ENCODE data around the gene RAB29. TPM values are rescaled to one million over a fixed set of nuclear protein-coding genes. Genes with fewer than 3 reads are reported as not detected.
A peak's percentile ranks its signal among the peaks of the same experiment; 100 is the strongest.

The RAB29 gene
- polyA plus RNA-seq, 1 donor from 2014 or later: 0.40 TPM

- no peaks in the 10 kb centered on the region for H3K9me3 ChIP-seq (ENCODE audit: low read length)
- H3K36me3 ChIP-seq (ENCODE audit: insufficient read depth, low read length): no peaks in the 10 kb centered on the region
- peak overlapping the region; percentile 18 for H3K4me3 ChIP-seq (ENCODE audit: low read length)
- no peak overlapping the region for H2AFZ ChIP-seq (ENCODE audit: low read depth, low read length)
- H3F3A ChIP-seq (ENCODE audit: insufficient read depth, low read length, poor library complexity, severe bottlenecking): no peaks in the 10 kb centered on the region
- H3K4me2 ChIP-seq (ENCODE audit: low read length): no peak overlapping the region
- no peak overlapping the region for H3K27ac ChIP-seq (ENCODE audit: low read length)
- no peaks in the 10 kb centered on the region for H4K20me1 ChIP-seq (ENCODE audit: insufficient read depth)
- no peak overlapping the region for H3K9ac ChIP-seq (ENCODE audit: low read length)
- H3K9me2 ChIP-seq (ENCODE audit: insufficient read depth, low read length): no peaks in the 10 kb centered on the region
- H3K27me3 ChIP-seq (ENCODE audit: insufficient read depth, low read depth, low read length): no peaks in the 10 kb centered on the region
- TF ChIP-seq REST (IDR thresholded peaks at IDR 0.05; ENCODE audit: borderline replicate concordance) (no peak), SMC3 (conservative IDR thresholded peaks at IDR 0.05; ENCODE audit: poor library complexity) (no peak), MXI1 (conservative IDR thresholded peaks at IDR 0.05; ENCODE audit: poor library complexity, severe bottlenecking) (no peak), TAF1 (IDR thresholded peaks at IDR 0.05; ENCODE audit: low read depth) (no peak), EP300 (conservative IDR thresholded peaks at IDR 0.05; ENCODE audit: poor library complexity, severe bottlenecking) (no peak), RAD21 (conservative IDR thresholded peaks at IDR 0.05) (no peak), POLR2AphosphoS5 (IDR thresholded peaks at IDR 0.05) (no peak), EZH2 (IDR thresholded peaks at IDR 0.05; ENCODE audit: borderline replicate concordance, insufficient read depth, low read length, poor library complexity, severe bottlenecking) (no peak)
- TF ChIP-seq, protein P1, sequence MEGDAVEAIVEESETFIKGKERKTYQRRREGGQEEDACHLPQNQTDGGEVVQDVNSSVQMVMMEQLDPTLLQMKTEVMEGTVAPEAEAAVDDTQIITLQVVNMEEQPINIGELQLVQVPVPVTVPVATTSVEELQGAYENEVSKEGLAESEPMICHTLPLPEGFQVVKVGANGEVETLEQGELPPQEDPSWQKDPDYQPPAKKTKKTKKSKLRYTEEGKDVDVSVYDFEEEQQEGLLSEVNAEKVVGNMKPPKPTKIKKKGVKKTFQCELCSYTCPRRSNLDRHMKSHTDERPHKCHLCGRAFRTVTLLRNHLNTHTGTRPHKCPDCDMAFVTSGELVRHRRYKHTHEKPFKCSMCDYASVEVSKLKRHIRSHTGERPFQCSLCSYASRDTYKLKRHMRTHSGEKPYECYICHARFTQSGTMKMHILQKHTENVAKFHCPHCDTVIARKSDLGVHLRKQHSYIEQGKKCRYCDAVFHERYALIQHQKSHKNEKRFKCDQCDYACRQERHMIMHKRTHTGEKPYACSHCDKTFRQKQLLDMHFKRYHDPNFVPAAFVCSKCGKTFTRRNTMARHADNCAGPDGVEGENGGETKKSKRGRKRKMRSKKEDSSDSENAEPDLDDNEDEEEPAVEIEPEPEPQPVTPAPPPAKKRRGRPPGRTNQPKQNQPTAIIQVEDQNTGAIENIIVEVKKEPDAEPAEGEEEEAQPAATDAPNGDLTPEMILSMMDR (IDR thresholded peaks at IDR 0.05; ENCODE audit: poor library complexity, severe bottlenecking): no peak
- H3K79me2 ChIP-seq (replicated peaks; ENCODE audit: insufficient read depth, low read length): no peaks in the 10 kb centered on the region
These were observed 34.7 kb upstream of the RAB29 start for GRCh38 chr1:205809942-205810345.

GRCh38 chr1:205809469-205809868 lies 34.2 kb upstream of the RAB29 start:
- no peaks in the 10 kb centered on the region for H3K9me2 ChIP-seq (ENCODE audit: insufficient read depth, low read length)
- no peaks in the 10 kb centered on the region for H3K27me3 ChIP-seq (ENCODE audit: insufficient read depth, low read depth, low read length)
- H3K27ac ChIP-seq (ENCODE audit: low read length): no peak overlapping the region
- H3K9ac ChIP-seq (ENCODE audit: low read length): no peak overlapping the region
- H3K36me3 ChIP-seq (ENCODE audit: insufficient read depth, low read length): no peaks in the 10 kb centered on the region
- no peaks in the 10 kb centered on the region for H3K9me3 ChIP-seq (ENCODE audit: low read length)
- no peak overlapping the region for H3K4me2 ChIP-seq (ENCODE audit: low read length)
- H4K20me1 ChIP-seq (ENCODE audit: insufficient read depth): no peaks in the 10 kb centered on the region
- H3K79me2 ChIP-seq (replicated peaks; ENCODE audit: insufficient read depth, low read length): no peaks in the 10 kb centered on the region
- peak overlapping the region; percentile 18 for H3K4me3 ChIP-seq (ENCODE audit: low read length)
- H3F3A ChIP-seq (ENCODE audit: insufficient read depth, low read length, poor library complexity, severe bottlenecking): no peaks in the 10 kb centered on the region
- H2AFZ ChIP-seq (ENCODE audit: low read depth, low read length): no peak overlapping the region
- TF ChIP-seq RAD21 (conservative IDR thresholded peaks at IDR 0.05): no peak
- no peak for TF ChIP-seq EZH2 (IDR thresholded peaks at IDR 0.05; ENCODE audit: borderline replicate concordance, insufficient read depth, low read length, poor library complexity, severe bottlenecking)
- no peak for TF ChIP-seq REST (IDR thresholded peaks at IDR 0.05; ENCODE audit: borderline replicate concordance)
- no peak for TF ChIP-seq POLR2AphosphoS5 (IDR thresholded peaks at IDR 0.05)
- TF ChIP-seq, protein P1 (IDR thresholded peaks at IDR 0.05; ENCODE audit: poor library complexity, severe bottlenecking): no peak
- TF ChIP-seq MXI1 (conservative IDR thresholded peaks at IDR 0.05; ENCODE audit: poor library complexity, severe bottlenecking): no peak
- TF ChIP-seq TAF1 (IDR thresholded peaks at IDR 0.05; ENCODE audit: low read depth): no peak
- no peak for TF ChIP-seq SMC3 (conservative IDR thresholded peaks at IDR 0.05; ENCODE audit: poor library complexity)
- TF ChIP-seq EP300 (conservative IDR thresholded peaks at IDR 0.05; ENCODE audit: poor library complexity, severe bottlenecking): no peak

Measured in neural cell (in vitro differentiated cells).